DOHH2 (cell line): ENCODE results near the gene TPRA1.

ENCODE experiments used
- EZH2phosphoT487 ChIP-seq: fragments of 200-600 bp; sonication (generic); IDR thresholded peaks from 2 replicates; pipeline ENCODE4 v1.6.1; 2017; ENCODE audit warnings: borderline replicate concordance, mild to moderate bottlenecking, antibody characterized with exemption, low read length, moderate library complexity, mixed read lengths
- TF ChIP-seq, protein P1 (sequence below): fragments of 200-600 bp; sonication (generic); IDR thresholded peaks from one replicate; pipeline ENCODE4 v1.5.1; 2014; ENCODE audit warnings: antibody characterized with exemption, mild to moderate bottlenecking, low read depth, low read length; ENCODE audit not compliant: poor library complexity, severe bottlenecking

DNA sequence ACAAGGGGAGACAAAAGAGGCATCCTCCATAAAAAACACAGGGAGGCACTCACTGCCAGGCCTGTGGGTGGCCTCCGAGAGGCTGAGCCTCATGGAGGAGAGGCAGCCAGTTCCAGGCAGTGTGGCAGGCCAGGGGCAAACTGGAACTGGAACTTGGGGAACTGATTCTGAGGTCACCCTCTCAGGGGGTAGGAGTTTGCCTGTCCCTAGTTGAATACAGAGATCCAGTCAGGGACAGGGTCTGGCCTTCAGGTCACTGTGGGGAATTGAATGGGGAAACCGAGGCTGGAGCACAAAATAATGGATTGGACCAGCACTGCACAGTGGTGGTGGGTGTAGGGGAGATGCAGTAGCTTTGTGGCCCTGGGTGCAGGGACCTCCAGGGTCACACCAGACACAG lies 58.7 kb downstream of the TPRA1 start:
- TF ChIP-seq, protein P1, sequence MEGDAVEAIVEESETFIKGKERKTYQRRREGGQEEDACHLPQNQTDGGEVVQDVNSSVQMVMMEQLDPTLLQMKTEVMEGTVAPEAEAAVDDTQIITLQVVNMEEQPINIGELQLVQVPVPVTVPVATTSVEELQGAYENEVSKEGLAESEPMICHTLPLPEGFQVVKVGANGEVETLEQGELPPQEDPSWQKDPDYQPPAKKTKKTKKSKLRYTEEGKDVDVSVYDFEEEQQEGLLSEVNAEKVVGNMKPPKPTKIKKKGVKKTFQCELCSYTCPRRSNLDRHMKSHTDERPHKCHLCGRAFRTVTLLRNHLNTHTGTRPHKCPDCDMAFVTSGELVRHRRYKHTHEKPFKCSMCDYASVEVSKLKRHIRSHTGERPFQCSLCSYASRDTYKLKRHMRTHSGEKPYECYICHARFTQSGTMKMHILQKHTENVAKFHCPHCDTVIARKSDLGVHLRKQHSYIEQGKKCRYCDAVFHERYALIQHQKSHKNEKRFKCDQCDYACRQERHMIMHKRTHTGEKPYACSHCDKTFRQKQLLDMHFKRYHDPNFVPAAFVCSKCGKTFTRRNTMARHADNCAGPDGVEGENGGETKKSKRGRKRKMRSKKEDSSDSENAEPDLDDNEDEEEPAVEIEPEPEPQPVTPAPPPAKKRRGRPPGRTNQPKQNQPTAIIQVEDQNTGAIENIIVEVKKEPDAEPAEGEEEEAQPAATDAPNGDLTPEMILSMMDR: no peak
- TF ChIP-seq EZH2phosphoT487: no peak
